MV-4-11 (cell line): ENCODE measurements around the gene HIF1AN.

Source experiments
- DNase-seq: peaks from one replicate; lab custom pipeline; 2025; lab: John Stamatoyannopoulos, UW

Gene HIF1AN

DNA sequence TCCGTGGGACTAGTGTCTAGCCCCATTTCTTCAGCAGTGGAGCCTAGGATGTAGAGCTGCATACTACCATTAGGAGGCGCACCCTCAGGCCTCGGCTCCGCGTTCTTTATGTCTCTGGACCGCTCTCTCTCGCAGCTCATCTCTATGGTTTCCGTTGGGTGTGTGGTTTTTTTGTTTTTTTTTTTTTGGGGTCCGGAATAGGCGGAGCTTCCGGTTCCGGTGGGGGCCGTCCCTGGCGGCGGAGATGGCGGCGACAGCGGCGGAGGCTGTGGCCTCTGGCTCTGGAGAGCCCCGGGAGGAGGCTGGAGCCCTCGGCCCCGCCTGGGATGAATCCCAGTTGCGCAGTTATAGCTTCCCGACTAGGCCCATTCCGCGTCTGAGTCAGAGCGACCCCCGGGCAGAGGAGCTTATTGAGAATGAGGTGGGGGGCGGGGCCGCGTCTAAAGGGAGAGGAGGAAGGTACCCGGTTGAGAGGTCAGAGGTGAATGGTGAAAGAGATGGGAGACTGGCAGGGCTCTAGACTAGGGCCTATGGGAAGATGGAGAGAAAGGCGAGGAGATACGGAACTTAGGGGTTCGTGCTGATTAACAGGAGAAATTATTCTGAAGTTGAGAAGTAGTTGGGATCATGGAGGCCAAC is at the start of gene HIF1AN:
Gene HIF1AN (plus strand): TSS at position 229 of the 639 bp plus-strand sequence. CDS start 16 bp downstream, at position 245.
- peak; percentile 94 for DNase-seq

DNA sequence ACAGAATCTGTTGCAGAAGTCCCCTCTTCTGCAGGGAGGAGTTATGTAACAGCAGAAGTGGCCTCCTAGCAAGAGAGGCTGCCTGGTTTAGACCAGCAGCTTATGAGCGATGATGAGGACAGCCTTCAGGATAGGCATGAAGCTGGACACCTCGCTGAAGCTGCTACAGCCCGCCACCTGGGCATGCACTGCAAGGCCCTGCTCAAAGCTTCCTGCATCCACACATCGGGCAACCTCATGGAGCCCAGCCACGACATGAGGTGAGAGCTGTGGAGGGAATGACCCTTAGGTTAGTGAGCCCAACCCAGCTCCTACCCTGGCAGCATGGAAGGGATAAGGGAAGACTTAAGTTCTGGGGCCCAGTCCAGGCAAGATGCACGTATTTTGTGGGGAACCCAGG is 48.2 kb upstream of the HIF1AN start:
- DNase-seq: no peak

DNA sequence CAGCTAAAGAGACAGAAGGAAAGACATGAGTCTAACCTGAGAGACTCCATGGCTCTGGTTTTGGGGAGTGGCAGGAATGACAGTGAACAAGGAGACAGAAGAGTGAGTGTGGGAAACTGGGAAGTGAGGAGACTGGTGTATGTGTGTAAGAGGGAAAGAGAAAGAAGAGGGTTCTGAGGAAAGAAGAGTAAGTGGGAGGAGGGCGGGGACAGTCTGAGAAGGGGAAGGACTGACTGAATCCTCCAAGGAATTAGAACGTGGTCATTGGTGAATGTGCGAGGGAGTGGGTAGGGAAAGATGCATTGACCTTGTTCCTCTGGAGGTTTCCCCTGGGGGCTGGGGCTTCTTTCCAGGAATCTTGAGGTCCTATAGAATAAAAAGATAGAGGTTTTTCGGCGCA is 46.3 kb upstream of the HIF1AN start:
- DNase-seq: no peak

DNA sequence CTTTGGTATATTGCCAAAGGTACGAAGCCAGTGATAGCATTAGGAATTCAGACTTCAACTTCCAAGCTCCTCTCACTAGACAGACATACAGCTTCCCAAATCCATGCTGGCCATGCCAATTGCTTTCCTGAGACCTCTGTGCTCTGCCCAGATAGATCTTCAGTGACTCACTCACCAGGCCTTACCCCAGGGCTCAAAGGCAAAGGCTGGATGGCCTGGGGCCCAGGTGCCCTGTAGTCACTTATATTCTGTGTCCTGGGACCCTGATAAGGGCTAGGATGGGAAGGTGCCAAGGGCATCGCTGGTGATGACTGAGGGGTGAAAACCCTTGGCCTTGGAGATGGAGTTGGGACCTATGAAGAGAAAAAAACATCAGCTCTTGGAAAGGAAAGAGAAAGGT is 45.2 kb upstream of the HIF1AN start:
- DNase-seq: no peak

DNA sequence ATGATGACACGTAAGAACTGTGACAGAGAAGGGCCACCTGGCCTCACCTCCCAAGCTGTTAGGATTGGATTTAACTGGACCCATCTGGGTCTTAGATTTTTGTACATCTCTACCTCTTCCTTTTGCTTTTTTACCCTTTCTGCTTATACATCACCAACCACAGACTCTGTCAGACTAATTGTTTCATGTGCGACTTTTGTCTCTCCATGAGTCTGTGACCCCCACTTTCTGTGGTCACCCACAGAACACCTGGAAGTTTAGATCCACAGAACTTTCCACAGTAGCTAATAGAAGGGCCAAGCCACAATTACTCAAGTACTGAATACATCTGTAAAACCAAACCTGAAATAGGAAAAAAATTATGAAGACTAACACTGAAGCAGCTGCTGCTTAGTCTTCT is 39.2 kb upstream of the HIF1AN start:
- no peak for DNase-seq

DNA sequence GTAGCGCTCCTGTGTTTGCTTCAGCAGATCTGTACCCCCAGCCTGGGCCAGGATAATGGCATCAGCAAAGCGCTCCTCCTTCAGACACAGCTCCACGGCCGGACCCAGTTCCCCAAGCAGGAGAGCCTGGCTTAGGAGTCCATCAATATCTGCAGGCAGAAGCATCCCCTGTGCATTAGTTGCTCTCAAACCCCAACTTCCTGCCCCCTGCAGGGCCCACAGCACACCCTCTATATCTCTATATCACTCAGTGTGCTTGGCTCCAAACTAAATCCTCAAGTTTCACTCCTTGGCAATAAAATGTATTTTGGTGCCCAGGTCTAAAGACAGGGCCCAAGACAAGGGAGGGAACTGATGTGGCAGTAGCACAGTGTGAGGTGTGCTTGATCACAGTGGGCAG is 37.7 kb upstream of the HIF1AN start:
- DNase-seq: no peak

DNA sequence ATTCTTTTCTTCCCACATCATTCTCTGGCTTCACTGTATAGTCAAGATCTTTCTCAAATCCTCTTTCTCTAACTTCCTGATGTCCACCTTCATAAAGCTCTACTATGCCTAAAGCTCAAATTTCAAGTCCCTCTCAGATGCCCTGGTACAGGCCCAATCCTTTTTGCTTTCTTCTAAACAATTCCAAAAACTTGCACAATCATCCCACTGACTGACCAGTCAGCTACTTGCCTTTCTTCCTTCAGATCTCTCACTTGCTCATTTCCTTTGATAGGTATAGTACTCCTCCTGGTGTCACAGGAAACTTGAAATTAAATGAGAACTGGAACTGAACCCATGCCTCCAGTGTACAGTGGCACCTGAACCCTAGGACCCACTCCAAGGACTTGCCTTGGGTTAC is 34.3 kb upstream of the HIF1AN start:
- no peak for DNase-seq

DNA sequence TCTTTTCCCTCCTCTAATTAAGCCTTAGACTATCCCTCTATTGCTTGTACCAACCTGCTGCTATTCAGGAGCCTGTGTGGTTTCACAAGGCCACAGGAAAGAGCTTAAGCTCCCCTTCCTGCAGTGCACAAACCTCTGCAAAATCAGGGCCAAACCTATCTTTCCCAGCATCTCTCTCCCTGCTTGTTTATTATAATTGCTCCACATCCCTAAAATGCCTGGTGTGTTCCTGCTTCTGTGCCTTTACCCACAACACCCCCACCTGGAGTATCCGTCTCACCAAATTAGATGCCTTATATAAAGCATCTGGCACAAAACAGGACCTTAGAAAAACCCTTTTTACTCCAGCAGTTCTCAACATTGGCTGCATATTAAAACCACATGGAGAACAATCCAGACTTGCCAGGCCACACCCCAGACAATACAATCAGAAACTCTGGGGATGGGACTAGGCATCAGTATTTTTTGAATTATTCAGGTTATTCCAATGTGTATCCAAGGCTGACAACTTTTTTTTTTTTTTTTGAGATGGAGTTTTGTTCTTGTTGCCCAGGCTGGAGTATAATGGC is 32.7 kb upstream of the HIF1AN start:
- no peak for DNase-seq

DNA sequence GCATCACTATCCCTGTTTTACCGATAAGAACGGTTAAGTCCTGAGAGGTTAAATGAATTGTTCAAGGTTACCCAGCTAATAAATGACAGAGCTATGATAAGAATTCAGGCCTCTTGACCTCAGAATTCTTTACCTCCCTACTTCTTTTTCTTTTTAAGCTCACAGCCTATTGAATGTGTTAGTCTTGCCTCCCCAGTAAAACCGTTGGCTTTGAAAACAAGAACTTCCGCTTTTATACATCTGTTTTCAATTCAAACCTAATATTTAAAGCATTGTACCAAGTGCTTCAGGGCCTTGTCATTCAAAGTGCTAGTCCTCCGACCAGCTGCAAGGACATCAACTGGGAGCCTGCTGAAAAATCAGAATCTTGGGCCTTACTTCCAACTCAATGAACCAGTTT is 31.6 kb upstream of the HIF1AN start:
- DNase-seq: peak; percentile 75

DNA sequence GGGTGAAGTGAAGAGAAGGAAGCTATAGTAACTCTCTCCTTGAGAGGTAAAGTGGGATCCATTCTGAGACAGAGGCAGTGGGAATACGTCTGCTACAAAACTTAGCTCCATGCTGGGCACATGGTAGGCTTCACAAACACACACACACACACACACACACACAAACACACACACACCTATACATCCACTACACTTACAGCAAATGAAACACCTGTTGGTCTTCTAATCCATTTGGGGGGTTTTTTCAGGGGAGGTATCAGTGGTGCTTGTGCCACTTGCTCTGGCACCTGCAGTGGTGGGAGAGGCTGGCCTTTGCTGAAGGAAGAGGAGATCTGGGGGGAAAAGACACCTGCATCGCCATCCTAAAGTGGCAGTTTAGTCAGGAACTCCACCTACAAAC is 30.6 kb upstream of the HIF1AN start:
- DNase-seq: no peak

DNA sequence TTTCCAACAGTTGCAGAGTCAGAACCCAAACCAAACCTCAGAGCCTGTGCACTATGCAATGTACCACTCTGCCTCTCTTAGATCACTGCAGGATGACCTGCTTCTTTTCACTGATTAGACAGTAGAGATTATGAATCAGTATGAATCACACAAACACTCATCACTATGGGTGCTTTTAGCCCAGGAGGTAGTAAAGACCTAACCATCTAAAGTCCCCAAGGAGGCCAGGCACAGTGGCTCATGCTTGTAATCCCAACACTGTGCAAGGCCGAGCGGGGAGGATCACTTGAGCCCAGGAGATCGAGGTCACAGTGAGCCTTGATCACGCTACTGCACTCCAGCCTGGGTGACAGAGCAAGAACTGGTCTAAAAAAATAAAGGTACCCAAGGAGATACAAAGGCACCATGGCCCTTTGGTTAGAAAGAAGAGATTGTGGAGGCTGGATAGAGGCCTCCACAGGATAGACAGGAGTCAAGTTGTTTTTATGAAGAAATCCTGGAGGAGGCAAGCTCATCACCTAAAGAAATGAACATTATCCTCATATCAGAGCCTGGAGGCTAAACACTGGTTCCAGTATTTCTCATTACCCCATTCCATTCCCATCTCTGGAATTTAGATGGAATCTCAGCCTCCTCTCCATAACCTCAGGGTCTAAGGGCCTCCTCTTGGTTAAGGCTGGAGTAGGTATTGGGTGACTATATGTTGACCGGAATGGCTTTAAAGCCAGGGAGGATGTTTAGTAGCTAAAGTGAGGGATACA is 29.0 kb upstream of the HIF1AN start:
- DNase-seq: no peak

DNA sequence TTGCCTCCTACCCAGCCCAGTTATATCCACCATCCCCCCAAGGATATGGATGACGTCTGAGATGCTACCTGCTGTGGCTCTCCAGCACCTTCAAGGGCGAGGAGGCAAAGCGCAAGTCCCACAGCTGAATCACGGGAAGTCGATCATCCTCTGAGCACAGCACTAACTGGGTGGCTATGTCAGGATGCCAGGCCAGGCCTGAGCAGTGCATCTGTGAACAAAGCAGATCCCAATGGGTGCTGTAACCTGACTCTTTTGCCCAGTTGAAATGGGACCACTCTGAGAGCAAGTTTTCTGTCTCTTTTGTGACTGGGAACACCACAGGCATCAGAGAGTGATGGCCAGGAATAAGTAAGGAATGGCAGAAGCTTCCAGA is 28.4 kb upstream of the HIF1AN start:
- no peak for DNase-seq

DNA sequence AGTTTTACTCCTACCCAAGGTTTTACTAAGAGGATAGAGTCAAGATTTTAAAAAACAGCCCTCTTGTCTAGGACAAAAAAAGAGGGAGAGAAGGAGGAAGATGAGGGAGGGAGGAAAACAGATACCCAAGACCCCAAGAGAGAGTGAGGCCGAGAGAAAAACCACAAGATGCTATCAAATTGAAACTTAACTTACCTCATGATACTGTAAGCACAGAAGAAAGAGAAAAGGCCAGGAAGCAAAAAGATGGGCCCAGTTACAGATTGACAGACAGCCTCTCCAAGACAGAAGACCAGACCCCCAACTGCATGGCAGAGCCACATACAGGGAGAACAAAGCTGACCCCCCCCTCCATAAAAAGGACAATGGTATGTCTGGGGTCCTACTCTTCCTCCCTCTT is 27.5 kb upstream of the HIF1AN start:
- DNase-seq: no peak

DNA sequence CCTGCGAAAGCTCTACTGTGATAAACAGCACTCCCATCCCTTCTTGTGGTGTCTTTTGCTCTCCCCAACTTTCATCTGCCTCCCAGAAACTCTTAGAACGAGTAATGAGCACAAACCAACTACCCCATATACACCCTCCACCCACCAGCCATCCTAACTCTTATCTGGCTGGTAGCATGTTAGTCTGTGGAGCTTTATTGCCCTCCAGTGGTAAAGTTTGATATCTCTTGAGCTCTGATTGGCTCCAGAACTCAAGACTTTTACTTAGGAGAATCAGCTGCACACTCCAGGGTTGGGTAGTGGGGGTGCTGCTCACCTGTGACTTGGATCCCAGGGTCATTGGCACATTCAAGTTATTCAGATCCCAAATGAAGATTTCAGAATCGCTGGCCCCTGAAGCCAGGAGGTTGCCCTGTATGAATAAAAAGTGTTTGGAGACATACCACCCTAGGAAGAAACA is 27.0 kb upstream of the HIF1AN start:
- peak; percentile 48 for DNase-seq

DNA sequence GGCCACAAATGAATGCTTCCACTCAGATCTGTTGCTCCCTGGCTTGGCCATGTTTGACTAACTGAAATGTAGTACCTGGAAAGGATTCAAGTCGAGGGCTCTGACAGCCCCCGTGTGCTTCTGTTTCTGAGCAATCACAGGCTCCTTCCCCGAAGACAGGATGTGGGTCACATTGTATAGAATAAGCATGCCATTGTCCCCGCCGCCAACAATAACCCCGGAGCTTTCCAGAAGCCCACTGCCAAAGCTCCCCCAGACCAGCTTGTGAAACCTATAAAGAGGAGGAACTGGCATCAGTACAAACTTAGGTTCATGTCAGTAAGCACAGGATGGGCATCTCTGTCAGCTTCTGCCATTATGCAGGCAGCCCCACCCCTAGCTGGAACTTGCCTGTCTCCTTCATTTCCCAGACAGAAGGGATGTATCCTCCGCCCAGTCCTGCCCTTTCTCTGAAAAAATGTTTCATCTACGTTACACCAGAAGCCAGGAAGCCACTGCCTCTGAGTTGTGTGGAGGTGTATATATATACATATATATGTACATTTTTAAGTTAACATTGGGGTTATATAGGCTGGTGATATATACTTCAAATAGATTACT is 26.4 kb upstream of the HIF1AN start:
- no peak for DNase-seq

DNA sequence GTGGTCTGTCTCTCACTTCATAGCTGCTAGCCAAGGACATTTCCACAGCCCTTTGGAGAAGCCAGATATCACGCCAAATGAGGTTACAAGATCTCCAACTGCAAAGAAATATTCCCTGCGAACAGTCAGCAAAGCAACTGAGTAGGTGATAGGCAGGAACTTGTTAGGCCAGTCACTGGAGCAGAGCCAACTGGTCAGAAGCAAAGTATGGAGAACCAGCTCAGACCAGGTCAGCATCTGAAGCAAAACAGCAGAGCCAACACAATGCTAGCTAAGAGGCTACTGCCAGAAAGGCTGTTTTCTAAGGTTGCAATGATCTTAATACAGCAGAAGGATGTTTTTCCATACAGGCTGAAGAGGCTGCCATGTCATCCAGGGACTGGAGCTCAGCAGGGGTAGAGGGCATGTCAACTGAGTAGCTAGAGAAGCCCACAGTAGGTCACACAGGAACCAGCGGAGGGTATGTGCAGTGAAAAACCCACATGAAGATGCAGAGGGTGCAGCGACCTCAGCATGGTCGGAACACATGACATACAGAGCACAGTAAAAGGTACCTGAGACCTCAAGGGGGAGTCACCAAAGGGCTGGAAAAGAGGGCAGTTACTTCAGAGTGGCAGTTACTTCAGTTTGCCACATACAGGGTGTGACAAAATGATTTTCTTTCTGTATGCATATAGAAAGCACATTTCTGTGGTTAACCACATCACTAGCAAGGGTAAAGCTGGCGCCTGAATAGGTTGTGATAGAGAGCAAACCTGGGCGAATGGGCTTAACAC is 25.0 kb upstream of the HIF1AN start:
- DNase-seq: peak; percentile 56

DNA sequence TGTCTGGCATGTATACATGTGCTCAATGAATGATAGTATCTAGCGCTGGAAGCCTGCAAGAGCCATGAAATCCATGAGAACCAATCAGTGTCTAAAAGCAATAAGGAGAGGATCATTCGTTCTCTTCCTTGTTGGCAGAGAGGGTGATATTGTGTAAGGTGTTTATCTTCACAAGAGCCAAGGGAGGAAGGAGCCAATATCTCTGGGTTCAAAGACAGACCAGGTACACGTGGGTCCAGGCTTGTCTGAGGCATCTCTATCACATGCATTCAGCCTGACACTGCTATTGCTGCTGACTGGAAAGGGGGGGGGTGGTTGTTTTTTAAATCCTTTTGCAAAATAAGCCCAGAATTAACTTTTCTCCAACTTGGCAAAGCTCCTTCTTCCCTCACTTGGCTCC is 20.1 kb upstream of the HIF1AN start:
- DNase-seq: no peak

DNA sequence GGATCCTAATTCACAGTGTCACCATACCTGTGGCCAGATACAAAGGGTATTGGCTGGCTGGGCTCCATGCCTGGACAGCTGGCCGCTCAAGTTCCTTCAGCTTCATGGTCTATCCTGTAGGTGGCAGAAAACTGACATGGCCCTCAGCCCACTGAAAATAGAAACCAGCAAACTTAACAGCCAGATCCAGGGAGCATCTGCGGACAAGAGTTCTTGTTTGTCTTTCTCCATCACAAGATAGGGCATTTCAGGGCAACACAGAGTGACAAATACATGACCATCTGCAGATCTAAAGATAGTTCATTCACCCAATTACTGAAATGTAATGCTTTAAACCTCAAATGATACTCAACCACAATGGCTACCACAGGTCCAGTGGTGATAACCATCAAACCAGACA is 18.9 kb upstream of the HIF1AN start:
- DNase-seq: peak; percentile 20

DNA sequence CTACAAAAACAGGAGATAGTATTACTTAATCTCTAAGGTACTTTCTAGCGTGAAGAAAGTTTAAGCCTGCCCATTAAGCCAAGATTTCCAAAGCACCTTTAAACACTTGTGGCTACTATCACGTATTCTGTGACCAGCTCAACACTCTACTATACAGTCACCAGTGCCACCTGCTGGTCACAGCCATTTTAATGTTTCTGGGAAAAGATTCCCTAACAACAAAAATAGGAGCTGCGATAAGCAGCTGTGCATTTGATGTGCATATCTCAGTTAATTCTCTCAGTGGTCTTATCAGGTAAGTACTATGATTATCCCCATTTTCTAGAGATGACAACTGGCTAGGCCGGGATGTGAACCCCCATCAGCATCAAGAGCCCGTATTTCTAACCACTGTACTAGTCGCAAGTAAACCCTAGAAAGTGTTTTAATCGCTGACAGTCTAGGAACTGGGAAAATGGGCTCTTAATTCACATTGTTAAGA is 16.9 kb upstream of the HIF1AN start:
- peak; percentile 44 for DNase-seq

DNA sequence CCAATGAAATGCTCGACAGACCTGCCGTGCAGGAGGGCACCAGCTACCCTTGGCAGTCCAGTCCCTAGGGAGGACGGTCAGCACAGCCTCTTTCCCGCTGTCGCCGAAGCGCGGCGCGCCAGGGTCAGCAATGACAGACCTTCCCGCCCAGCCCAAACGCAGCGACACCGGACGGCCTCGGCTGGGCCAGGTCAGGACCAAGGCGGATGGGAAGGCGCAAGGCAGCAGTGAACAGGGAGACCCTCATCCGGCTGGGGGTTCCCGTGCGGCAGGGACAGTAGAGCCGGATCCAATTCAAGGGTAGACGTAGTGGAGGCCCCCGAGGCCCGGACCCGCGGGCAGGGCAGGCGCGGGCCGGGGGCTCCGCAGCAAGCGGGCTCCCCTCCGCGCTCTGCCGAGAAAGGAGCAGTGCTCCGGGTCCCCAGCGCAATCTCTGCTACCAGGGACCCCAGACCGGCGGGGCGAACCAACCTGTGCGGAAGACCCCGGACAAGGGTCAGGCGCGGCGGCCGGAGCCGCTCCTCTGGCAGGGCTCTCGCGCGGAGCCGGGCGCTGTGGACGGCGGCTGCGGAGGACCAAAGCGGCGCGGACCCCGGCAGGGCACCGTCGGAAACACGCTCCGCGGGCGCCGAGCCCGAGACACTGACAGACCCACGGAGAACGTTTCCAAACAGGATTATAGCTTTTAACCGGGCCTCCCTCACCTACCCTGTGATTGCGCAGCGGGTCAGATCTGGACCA is 16.3 kb upstream of the HIF1AN start, which contains the start of gene SEC31B:
Gene SEC31B (minus strand): TSS at position 551 of the 741 bp plus-strand sequence. CDS start 2,909 bp downstream, outside the sequence.
- DNase-seq: no peak

DNA sequence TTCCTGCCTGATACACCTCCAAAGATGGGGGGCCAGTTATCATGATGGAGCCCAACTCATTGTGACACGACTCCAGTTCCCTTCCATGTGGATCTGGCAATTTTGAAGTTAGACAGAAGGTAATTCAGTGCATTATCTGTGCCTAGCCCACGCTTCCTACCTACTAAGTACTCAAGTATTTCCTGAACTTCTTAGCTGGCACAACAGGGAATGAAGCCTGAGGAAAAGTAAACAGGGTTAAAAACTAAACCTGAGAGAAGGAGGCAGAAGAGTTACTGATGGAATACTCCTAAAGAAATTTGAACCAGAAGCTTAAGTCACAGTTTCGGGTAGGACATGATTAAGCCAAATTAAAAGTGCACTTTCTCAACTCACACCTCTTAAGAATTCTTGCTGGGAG is 14.9 kb upstream of the HIF1AN start:
- no peak for DNase-seq
